Ureter (tissue), 1 donor: Measurements from ENCODE around the gene ZNF695. TPM values are rescaled to one million over a fixed set of nuclear protein-coding genes. Genes with fewer than 3 reads are reported as not detected.

Source experiments
- DNase-seq: peaks from one replicate; pipeline ENCODE4 v3.0.0-alpha.2; 2020; ENCODE audit warnings: low spot score
- total RNA-seq: library from RNA; stranded (reverse); gene quantifications from one replicate; pipeline ENCODE4 v1.2.4, GENCODE V29; 2023
- donor health status: DM: yes; HTN: yes; CAD: no.

ZNF695 gene
- total RNA-seq, 1 donor from 2014 or later: not detected

GRCh38 chr1:246959944-246960693, 47.7 kb downstream of the ZNF695 start:
- no peak for DNase-seq

- no peak for DNase-seq
These were observed 53.7 kb downstream of the ZNF695 start for GRCh38 chr1:246954126-246954525.

GRCh38 chr1:246951413-246951812, 56.4 kb downstream of the ZNF695 start:
- DNase-seq: no peak

GRCh38 chr1:246949956-246950355, 57.9 kb downstream of the ZNF695 start:
- DNase-seq: no peak

- DNase-seq: no peak
These were observed 60.6 kb downstream of the ZNF695 start for GRCh38 chr1:246947255-246947654.

GRCh38 chr1:246946366-246946765, 61.5 kb downstream of the ZNF695 start:
- no peak for DNase-seq

Other genes with a start within 250 kb of the ZNF695 start
- gene AHCTF1, start 76.1 kb downstream of the ZNF695 start, total RNA-seq: 35.1 TPM
- 4.2 TPM for gene ZNF670, start 70.8 kb upstream of the ZNF695 start, total RNA-seq
- 9.0 TPM for gene ZNF669, start 96.3 kb upstream of the ZNF695 start, total RNA-seq
- gene ZNF124, start 164.0 kb upstream of the ZNF695 start, total RNA-seq: 46.4 TPM
- gene VN1R5, start 248.0 kb upstream of the ZNF695 start, total RNA-seq: not detected